Activated T-cell treated with anti-CD3 and anti-CD28 coated beads, Interleukin-2, amount 50 U/mL, for 4 hours (primary cell): Measurements from ENCODE around the gene NBPF1. TPM values are rescaled to one million over a fixed set of nuclear protein-coding genes. Genes with fewer than 3 reads are reported as not detected.
"Not testable (repeated sequence)": the region's sequence is repeated elsewhere in the genome, so short reads cannot be mapped to it uniquely, and the experiment has no call there.

Source experiments
- ATAC-seq, 2 donors: fragments of 200-7000 bp; cut with Tn5 transposase; one replicate each; pipeline ENCODE4 v1.10.0; 2021
- DNase-seq: peaks from one replicate; pipeline ENCODE4 v3.0.0-alpha.2; 2020
- H3K27me3 Mint-ChIP-seq: one replicate; pipeline ENCODE4 v1.8.0; 2021; ENCODE audit warnings: low read depth, mixed read lengths
- H3K36me3 Mint-ChIP-seq: one replicate; pipeline ENCODE4 v1.8.0; 2022; ENCODE audit warnings: mixed read lengths; ENCODE audit not compliant: insufficient read depth
- H3K4me1 Mint-ChIP-seq: one replicate; pipeline ENCODE4 v1.8.0; 2021; ENCODE audit warnings: low read depth, mixed read lengths
- H3K4me3 Mint-ChIP-seq: one replicate; pipeline ENCODE4 v1.8.0; 2021; ENCODE audit warnings: mild to moderate bottlenecking, moderate library complexity, mixed read lengths
- H3K9me3 Mint-ChIP-seq: one replicate; pipeline ENCODE4 v1.8.0; 2021; ENCODE audit warnings: mixed read lengths
- total RNA-seq, 3 donors: library from RNA; stranded (reverse); gene quantifications; one replicate each; pipeline ENCODE4 v1.2.1, GENCODE V29; 2021

Gene NBPF1
- total RNA-seq, 3 donors from 2014 or later: 4.9 to 8.4 (median 5.8) TPM

DNA sequence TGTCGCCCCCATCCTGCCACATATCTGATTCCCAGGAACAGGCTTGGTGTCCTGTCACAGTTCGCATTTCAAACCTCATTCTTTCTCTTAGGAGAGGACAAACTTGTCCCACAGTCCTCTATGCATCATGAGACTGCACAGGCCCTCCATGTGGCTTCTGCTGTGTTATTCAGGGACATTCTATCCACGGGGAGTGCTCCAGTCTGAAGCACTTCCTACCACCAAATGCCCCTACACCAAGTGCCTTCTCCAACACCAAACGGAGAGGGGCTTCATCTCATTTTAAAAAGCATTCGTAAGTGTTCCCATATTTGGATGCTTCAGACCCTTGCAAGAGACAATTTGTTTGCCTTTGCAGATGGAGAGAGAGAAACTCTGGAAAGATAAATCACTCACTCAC, 25.3 kb downstream of the NBPF1 start:
- not testable (repeated sequence) for H3K36me3 Mint-ChIP-seq, H3K4me1 Mint-ChIP-seq, H3K4me3 Mint-ChIP-seq, ATAC-seq, H3K9me3 Mint-ChIP-seq, DNase-seq, H3K27me3 Mint-ChIP-seq

DNA sequence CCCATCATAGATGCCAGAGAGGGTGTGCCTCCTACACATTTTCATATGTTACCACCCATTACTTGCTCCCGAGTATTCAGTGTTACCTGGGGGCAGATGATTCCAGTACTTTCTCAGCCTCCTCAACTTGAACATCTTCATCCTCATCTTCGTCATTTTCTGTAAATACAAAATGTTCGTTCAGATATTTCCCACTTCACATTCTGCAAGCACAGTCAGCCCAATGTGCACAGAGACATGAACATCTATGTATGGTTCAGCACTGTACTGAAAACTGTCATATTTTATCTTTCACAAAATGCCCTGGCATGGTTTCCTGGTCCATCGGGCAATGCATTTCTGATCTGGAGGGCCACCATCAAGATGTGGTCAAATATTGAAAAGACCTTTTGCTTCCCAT, 25.7 kb downstream of the NBPF1 start:
- not testable (repeated sequence) for H3K4me3 Mint-ChIP-seq, H3K27me3 Mint-ChIP-seq, H3K36me3 Mint-ChIP-seq, H3K4me1 Mint-ChIP-seq, H3K9me3 Mint-ChIP-seq, ATAC-seq, DNase-seq

DNA sequence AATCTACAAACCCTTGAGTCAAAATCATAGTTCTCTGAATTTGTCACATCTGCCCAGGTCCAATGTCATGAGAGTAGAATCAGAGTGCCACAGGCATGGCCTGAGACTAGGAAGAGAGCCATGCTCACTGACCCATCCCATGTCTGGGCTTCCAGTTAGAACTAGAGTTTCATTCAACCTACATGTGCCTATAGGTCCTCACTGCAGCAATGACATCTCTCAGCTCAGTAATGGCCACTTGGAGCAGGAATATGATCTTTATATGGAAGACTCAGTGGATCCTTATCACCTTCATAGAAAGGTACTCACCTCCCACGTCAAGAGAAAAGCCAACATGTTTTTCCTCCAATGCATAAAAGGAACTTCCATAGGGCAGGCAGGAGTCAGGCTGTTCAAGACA, 48.0 kb downstream of the NBPF1 start:
- H3K4me1 Mint-ChIP-seq: not testable (repeated sequence)

DNA sequence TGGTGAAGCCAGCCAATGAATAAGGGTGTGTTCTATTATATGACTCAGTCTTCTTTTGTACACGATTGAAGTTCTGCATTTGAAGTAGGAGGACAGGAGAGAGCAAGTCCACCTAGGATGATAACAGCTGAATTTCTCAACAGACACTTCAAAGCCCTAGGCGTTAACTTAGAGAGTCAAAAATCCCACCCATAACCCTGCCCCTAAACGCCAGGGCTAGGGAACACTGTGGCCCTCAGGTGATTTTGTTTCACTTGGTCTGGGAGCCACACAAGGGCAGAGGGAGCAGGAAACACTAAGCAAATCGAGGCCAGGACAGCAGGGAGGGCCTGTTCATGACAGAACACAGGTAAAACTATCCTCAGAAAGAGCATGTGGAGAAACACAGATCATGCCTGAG, 52.3 kb downstream of the NBPF1 start:
- ATAC-seq, H3K36me3 Mint-ChIP-seq, H3K9me3 Mint-ChIP-seq, H3K27me3 Mint-ChIP-seq, H3K4me3 Mint-ChIP-seq, H3K4me1 Mint-ChIP-seq, DNase-seq: not testable (repeated sequence)

More for the DNA sequence above, 48.0 kb downstream of the NBPF1 start:
- not testable (repeated sequence) for H3K9me3 Mint-ChIP-seq, H3K4me3 Mint-ChIP-seq, DNase-seq, ATAC-seq, H3K36me3 Mint-ChIP-seq, H3K27me3 Mint-ChIP-seq

DNA sequence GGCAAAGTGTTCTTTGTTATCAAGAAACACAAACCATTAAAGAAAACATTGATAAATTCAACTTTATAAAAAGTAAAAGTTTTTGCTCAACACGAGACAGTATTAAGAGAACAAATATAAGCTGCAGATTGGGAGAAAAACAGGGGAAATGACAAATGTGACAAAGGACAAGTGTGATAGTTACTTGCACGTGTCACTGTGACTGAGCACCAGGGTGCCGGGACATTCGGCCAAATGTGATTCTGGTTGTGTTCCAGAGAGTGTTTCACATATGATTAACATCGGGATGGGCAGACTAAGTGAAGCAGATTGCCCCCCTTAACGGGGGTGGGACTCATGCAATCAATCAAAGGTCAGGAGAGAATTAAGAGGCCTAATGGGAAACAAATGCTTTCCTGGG, 52.9 kb downstream of the NBPF1 start:
- not testable (repeated sequence) for DNase-seq, H3K4me1 Mint-ChIP-seq, H3K9me3 Mint-ChIP-seq, H3K4me3 Mint-ChIP-seq, H3K36me3 Mint-ChIP-seq, ATAC-seq, H3K27me3 Mint-ChIP-seq

DNA sequence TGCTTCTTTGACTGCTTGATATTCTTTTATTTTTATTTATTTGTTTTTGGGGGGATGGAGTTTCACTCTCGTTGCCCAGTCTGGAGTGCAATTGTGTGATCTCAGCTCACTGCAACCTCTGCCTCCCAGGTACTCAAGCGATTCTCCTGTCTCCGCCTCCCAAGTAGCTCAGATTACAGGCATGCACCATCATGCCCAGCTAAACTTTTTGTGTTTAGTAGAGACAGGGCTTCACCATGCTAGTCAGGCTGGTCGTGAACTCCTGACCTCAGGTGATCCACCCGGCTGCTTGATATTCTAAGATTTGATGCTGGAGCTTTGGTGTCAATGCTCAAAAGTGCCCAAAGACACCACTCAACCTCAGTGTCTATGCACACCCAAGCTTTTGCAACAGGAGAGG, 53.7 kb downstream of the NBPF1 start:
- not testable (repeated sequence) for ATAC-seq, H3K36me3 Mint-ChIP-seq, DNase-seq, H3K27me3 Mint-ChIP-seq, H3K9me3 Mint-ChIP-seq, H3K4me1 Mint-ChIP-seq, H3K4me3 Mint-ChIP-seq

DNA sequence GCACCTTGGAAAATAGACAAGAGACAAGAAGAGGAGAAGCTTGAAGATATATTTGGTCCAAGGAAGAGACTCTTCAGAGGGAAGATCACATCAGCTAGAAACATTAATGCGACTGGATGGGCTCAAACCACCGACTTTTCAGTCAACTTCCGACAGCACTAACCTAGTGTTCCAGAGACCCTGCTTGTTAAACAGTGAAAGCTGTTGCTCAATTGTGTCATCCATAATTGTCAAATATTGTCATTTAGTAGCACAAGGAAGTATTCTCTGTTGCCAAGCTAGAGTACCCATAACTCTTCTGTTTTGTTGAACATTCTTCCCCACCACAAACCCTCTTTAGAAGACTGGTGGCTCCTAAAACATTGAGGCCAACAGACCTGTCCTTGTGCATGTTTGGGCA, 56.3 kb downstream of the NBPF1 start:
- H3K27me3 Mint-ChIP-seq, H3K36me3 Mint-ChIP-seq, ATAC-seq, H3K4me1 Mint-ChIP-seq, H3K9me3 Mint-ChIP-seq, H3K4me3 Mint-ChIP-seq, DNase-seq: not testable (repeated sequence)

DNA sequence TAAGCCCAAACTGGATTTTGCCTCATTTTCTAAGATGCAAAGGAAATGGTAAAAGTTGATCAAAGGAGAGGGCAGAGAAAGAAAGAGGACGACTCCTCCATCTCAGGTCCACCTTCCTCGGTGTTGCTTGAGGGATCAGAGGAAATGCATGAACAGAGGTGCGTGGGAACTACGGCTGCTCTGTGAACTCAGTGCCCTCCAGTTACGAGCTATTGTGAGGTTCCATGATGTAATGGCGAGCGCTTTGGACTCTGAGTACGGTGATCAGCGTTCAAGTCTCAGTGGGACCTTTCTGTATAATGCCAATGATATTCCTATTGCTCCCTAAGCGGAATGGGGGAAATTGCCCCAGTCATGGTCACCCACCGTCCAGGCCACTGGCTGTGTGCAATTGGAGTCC, 60.1 kb downstream of the NBPF1 start:
- H3K9me3 Mint-ChIP-seq, H3K27me3 Mint-ChIP-seq, H3K36me3 Mint-ChIP-seq, H3K4me3 Mint-ChIP-seq, H3K4me1 Mint-ChIP-seq, ATAC-seq, DNase-seq: not testable (repeated sequence)

DNA sequence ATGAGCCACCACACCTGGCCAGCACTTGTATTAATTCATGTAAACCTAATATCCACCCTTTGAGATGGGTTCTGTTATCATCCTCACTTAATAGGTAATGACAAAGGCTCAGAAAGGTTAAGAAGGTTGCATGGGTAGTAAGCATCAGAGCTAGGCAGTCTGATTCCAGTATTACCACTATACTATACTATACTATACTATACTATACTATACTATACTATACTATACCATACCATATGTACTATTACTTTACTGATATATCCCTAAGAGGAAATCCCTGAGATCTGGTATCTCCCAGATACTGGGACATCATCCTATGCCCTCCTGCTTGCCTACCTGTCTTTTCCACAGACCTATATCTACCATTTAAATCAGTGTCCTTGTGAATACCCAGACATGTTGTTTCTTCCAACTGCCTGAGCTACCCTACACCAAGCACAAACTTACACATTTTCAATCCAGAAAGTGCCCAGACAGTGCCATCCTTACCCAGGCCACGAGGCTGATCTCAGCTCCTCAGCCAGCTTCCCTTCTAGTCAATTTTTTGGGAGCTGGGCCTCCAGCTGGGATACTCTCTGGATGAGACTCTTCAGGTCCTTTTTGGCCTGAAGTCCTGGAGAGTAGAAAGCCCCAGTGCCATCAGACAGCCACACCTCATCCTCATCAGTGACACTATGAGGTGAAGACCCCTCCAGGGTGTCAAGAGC, 63.0 kb downstream of the NBPF1 start:
- not testable (repeated sequence) for DNase-seq, H3K4me3 Mint-ChIP-seq, H3K36me3 Mint-ChIP-seq, H3K9me3 Mint-ChIP-seq, H3K27me3 Mint-ChIP-seq, H3K4me1 Mint-ChIP-seq, ATAC-seq

DNA sequence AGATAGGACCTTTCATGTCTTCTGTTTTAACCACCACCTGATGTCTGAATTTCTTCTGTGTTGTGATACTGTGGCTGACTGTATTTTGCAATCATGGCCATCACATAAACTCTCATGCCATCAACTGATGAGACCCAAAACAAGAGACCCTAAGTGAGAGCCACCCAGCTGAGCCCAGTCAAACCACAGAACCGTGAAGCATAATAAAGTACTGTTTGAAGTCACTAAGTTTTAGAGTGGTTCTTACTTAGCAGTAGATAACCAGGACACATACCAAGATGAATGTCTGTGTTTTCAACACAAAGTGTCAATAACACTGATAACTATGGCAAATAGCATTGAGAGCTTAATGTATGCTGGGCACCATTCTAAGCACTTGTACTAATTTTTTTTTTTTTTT, 63.8 kb downstream of the NBPF1 start:
- ATAC-seq, DNase-seq, H3K4me3 Mint-ChIP-seq, H3K36me3 Mint-ChIP-seq, H3K9me3 Mint-ChIP-seq, H3K27me3 Mint-ChIP-seq, H3K4me1 Mint-ChIP-seq: not testable (repeated sequence)

DNA sequence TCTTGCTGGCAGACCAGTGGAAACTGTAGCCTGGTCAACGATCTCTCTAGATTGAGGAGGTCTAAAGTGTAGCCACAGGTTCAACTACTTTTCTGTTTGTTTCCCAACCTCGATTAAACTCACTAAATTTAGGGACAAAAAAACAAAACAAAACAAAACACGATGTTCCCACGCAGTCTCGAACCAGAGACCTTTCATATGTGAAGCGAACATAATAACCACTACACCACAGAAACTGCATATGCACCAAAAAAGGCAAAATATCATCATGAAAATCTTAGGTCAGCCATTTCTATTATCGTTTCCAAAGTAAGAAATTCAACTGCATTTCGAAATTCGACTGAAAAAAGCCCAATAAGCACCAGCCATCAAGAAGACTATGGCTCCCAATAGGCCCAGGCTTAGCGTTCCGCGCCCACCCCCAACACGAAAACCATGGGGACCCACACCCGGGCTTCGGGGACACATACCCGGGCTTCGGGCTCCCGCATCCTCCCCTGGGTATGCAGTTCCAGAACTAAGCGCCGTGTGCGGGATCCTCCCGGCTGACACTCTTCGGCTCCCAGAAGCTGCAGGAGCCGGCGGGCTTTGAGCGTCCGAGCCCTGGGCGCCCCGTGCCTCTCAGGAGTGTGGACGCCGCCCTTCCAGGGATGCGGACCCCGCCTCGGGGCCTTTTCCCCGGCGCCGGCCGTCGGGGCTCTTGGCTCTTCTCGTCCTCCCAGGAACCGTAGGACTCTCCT, 65.7 kb downstream of the NBPF1 start:
- not testable (repeated sequence) for H3K4me1 Mint-ChIP-seq, H3K9me3 Mint-ChIP-seq, H3K4me3 Mint-ChIP-seq, H3K27me3 Mint-ChIP-seq, H3K36me3 Mint-ChIP-seq, DNase-seq, ATAC-seq

DNA sequence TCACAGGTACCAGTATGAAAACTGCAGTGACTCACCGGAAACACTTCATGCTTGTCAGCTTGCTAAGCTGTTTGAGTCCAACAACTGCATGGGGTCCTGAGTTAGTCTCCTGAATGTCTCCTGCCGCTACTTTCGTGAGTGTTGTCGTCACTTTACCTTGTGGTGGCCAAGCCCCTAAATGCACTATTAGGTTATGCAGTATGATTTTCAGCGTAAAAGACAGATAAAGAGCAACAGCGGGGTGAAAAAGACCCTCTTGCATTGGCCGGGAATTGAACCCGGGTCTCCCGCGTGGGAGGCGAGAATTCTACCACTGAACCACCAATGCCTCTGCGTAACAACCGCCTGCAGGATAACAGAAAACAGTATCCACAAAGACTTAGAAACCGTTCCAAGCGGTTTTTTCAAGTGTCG, 67.7 kb downstream of the NBPF1 start:
- H3K4me1 Mint-ChIP-seq, H3K36me3 Mint-ChIP-seq, DNase-seq, H3K9me3 Mint-ChIP-seq, H3K4me3 Mint-ChIP-seq, H3K27me3 Mint-ChIP-seq: not testable (repeated sequence)
- ATAC-seq: peak; percentile 59 to 78

DNA sequence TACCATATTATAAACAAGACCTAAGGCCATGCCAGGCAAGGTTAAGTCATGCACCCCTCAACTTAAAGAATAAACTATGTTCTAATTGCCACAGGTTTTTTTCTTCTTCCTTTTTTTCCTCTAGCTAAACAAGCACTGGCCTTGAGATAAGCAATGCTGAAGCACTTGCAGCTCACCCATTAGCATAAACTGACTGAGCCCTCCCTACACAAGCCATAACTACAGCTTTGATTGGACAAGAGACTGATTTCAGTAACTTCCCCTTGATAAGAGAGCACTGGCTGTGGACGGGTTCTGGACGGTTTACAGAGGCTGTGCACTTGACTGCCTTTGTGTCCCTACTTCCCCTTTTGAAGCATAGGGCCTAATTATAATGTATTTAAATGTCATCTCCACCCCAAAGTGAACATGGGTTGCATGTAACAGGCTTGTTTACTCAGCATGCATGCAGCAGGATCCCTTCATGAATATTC, 72.9 kb downstream of the NBPF1 start:
- H3K36me3 Mint-ChIP-seq, H3K4me1 Mint-ChIP-seq, DNase-seq, H3K4me3 Mint-ChIP-seq, ATAC-seq, H3K27me3 Mint-ChIP-seq, H3K9me3 Mint-ChIP-seq: not testable (repeated sequence)

DNA sequence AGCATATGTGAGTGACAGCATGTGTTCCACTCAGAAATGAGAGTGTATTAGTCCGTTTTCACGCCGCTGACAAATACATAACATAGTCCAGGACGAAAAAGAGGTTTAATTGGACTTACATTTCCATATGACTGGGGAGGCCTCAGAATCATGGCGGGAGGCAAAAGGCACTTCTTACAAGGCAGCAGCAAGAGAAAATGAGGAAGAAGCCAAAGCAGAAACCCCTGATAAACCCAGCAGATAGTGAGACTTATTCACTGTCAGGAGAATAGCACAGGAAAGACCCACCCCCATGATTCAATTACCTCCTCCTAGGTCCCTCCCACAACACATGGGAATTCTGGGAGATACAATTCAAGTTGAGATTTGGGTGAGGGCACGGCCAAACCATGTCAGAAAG, 75.8 kb downstream of the NBPF1 start:
- H3K36me3 Mint-ChIP-seq, H3K4me3 Mint-ChIP-seq, H3K9me3 Mint-ChIP-seq, ATAC-seq, DNase-seq, H3K4me1 Mint-ChIP-seq: not testable (repeated sequence)
- H3K27me3 Mint-ChIP-seq: peaks cover 28% of the 10 kb centered on the region

DNA sequence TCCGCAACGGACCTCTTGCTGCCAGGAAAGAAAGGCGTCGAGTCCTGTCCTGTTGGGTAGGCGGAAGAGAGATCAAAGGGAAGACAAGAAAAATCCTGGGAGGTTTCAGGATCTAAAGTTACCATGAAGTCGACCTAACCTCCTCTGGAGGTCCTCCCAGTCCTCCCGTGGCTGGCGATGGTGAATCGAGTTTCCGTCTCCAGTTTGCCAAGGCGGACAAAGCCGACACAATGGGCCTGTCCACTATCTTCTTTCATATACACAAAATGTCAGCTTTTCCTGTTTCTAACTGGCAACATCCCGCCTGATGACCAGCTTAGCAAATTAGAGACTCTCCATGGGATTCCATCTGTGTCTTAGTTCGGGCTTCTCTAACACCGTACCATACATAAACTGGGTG, 76.6 kb downstream of the NBPF1 start:
- H3K9me3 Mint-ChIP-seq, ATAC-seq, H3K4me3 Mint-ChIP-seq, DNase-seq, H3K36me3 Mint-ChIP-seq, H3K4me1 Mint-ChIP-seq: not testable (repeated sequence)
- peaks cover 35% of the 10 kb centered on the region for H3K27me3 Mint-ChIP-seq
